Activated CD8-positive, alpha-beta T cell treated with anti-CD3 and anti-CD28 coated beads for 36 hours (primary cell): ENCODE results near the gene USF1. TPM values are rescaled to one million over a fixed set of nuclear protein-coding genes. Genes with fewer than 3 reads are reported as not detected.

Source experiments
- ATAC-seq: fragments of 200-7000 bp; cut with Tn5 transposase; one replicate; pipeline ENCODE4 v1.10.0; 2021; ENCODE audit warnings: mild to moderate bottlenecking, moderate library complexity
- CTCF ChIA-PET: fragments of 350-600 bp; sonication (Branson Sonifier 250); formaldehyde crosslinking; loops from one replicate; lab custom pipeline; 2021; ENCODE audit warnings: antibody characterized with exemption; lab: Charles Lee
- POLR2A ChIA-PET: fragments of 350-600 bp; sonication (Branson Sonifier 250); formaldehyde crosslinking; loops from one replicate; lab custom pipeline; 2021; ENCODE audit warnings: antibody characterized with exemption; lab: Charles Lee
- DNase-seq: peaks from one replicate; pipeline ENCODE4 v3.0.0-alpha.2; 2020
- H3K27ac Mint-ChIP-seq: one replicate; pipeline ENCODE4 v1.8.0; 2021; ENCODE audit warnings: mild to moderate bottlenecking, mixed read lengths
- H3K27me3 Mint-ChIP-seq: one replicate; pipeline ENCODE4 v1.8.0; 2021; ENCODE audit warnings: mixed read lengths
- H3K36me3 Mint-ChIP-seq: one replicate; pipeline ENCODE4 v1.8.0; 2021; ENCODE audit warnings: low read depth, mixed read lengths
- H3K4me1 Mint-ChIP-seq: one replicate; pipeline ENCODE4 v1.8.0; 2021; ENCODE audit warnings: low read depth, mixed read lengths
- H3K4me3 Mint-ChIP-seq: one replicate; pipeline ENCODE4 v1.8.0; 2021; ENCODE audit warnings: mild to moderate bottlenecking, moderate library complexity, mixed read lengths
- H3K9me3 Mint-ChIP-seq: one replicate; pipeline ENCODE4 v1.8.0; 2021; ENCODE audit warnings: mixed read lengths
- CTCF ChIP-seq: fragments of 200-600 bp; IDR thresholded peaks from one replicate; pipeline ENCODE4 v1.8.0; 2022; ENCODE audit warnings: antibody characterized with exemption, mild to moderate bottlenecking
- intact Hi-C: fragments of 100-400 bp; cut with micrococcal nuclease; formaldehyde crosslinking; loops from one replicate; pipeline ENCODE4 v1.10.0; 2022
- total RNA-seq, 2 experiments: library from RNA; stranded (reverse); gene quantifications; one replicate each; pipeline ENCODE4 v1.2.3, GENCODE V29; 2021

The USF1 gene
- total RNA-seq, 2 experiments from 2014 or later, result 50.0 to 52.1 TPM

- no peak for TF ChIP-seq CTCF
- Mint-ChIP-seq H3K27ac (no peak overlapping the region), H3K36me3 (no peaks in the 10 kb centered on the region), H3K9me3 (no peaks in the 10 kb centered on the region), H3K4me3 (no peak overlapping the region), H3K27me3 (no peaks in the 10 kb centered on the region), H3K4me1 (no peaks in the 10 kb centered on the region)
- intact Hi-C loops, result no loop called here
- ATAC-seq, result no peak
- ChIA-PET POLR2A (interaction anchor here (1.3 kb wide), 1 partner anchor 9 kb away, joined by 6 read pairs; no protein-coding TSS in a partner anchor), CTCF (interaction anchor here (1.2 to 1.5 kb wide), 2 partner anchors 11 to 16 kb away, joined by 4 to 7 read pairs; no protein-coding TSS in a partner anchor)
- DNase-seq, result no peak
Measured at GRCh38 chr1:161081519-161081918, 35.7 kb upstream of the USF1 start.

GRCh38 chr1:161080441-161081405 lies 34.9 kb upstream of the USF1 start:
- Mint-ChIP-seq H3K4me3 (no peak overlapping the region), H3K4me1 (no peaks in the 10 kb centered on the region), H3K27ac (no peak overlapping the region), H3K36me3 (no peaks in the 10 kb centered on the region), H3K9me3 (no peaks in the 10 kb centered on the region), H3K27me3 (no peaks in the 10 kb centered on the region)
- no peak for ATAC-seq
- TF ChIP-seq CTCF, result no peak
- CTCF ChIA-PET, result interaction anchor here (1.5 kb wide), 1 partner anchor 17 kb away, joined by 7 read pairs; no protein-coding TSS in a partner anchor
- DNase-seq, result no peak
- intact Hi-C loops, result no loop called here
- POLR2A ChIA-PET, result interaction anchor here (1.7 kb wide), 2 partner anchors 10 to 19 kb away, joined by 4 read pairs; no protein-coding TSS in a partner anchor

GRCh38 chr1:161079436-161080110 lies 33.8 kb upstream of the USF1 start:
- Mint-ChIP-seq H3K36me3 (no peaks in the 10 kb centered on the region), H3K4me3 (no peak overlapping the region), H3K27me3 (no peaks in the 10 kb centered on the region), H3K9me3 (no peaks in the 10 kb centered on the region), H3K4me1 (no peaks in the 10 kb centered on the region), H3K27ac (no peak overlapping the region)
- DNase-seq (no peak), ATAC-seq (no peak)
- no peak for TF ChIP-seq CTCF
- intact Hi-C loops, result no loop called here
- ChIA-PET POLR2A (interaction anchor here (0.5 to 1.7 kb wide), 3 partner anchors 9 to 20 kb away, joined by 3 to 4 read pairs (median 4); no protein-coding TSS in a partner anchor), CTCF (interaction anchor here (0.8 to 1.4 kb wide), 2 partner anchors 18 to 21 kb away, joined by 3 to 12 read pairs; partner anchors contain the start of gene KLHDC9)

- ChIA-PET POLR2A (interaction anchor here (1.3 kb wide), 1 partner anchor 21 kb away, joined by 3 read pairs; the partner anchor contains the start of gene KLHDC9), CTCF (interaction anchor here (1.6 to 1.7 kb wide), 2 partner anchors 9 to 20 kb away, joined by 3 to 6 read pairs; no protein-coding TSS in a partner anchor)
- Mint-ChIP-seq H3K27me3 (no peaks in the 10 kb centered on the region), H3K4me3 (no peak overlapping the region), H3K4me1 (peaks cover 3% of the 10 kb centered on the region), H3K9me3 (no peaks in the 10 kb centered on the region), H3K36me3 (no peaks in the 10 kb centered on the region), H3K27ac (no peak overlapping the region)
- no peak for TF ChIP-seq CTCF
- ATAC-seq (no peak), DNase-seq (no peak)
- intact Hi-C loops, result no loop called here
Measured at GRCh38 chr1:161077426-161077825, 31.6 kb upstream of the USF1 start.
